WTC11 (cell line): Measurements from ENCODE around the gene CDH11. TPM values are rescaled to one million over a fixed set of nuclear protein-coding genes. Genes with fewer than 3 reads are reported as not detected.
A peak's percentile ranks its signal among the peaks of the same experiment; 100 is the strongest.

Experiments
- ATAC-seq: fragments of 200-7000 bp; cut with Tn5 transposase; 2 replicates; pipeline ENCODE4 v1.10.0; 2021; ENCODE audit warnings: mild to moderate bottlenecking, moderate library complexity
- CTCF ChIA-PET: fragments of 300-600 bp; sonication (Branson Sonifier 250); formaldehyde crosslinking; loops from one replicate; lab custom pipeline; 2021; ENCODE audit warnings: antibody characterized with exemption; lab: Charles Lee
- POLR2A ChIA-PET: fragments of 350-600 bp; sonication (Branson Sonifier 250); formaldehyde crosslinking; loops from one replicate; lab custom pipeline; 2021; ENCODE audit warnings: antibody characterized with exemption; lab: Charles Lee
- DNase-seq: peaks from one replicate; pipeline ENCODE4 v3.0.0; 2021; ENCODE audit warnings: low spot score
- H3K27ac Mint-ChIP-seq: 2 replicates; pipeline ENCODE4 v1.8.0; 2021; ENCODE audit warnings: mixed read lengths
- H3K27me3 Mint-ChIP-seq: 2 replicates; pipeline ENCODE4 v1.8.0; 2021; ENCODE audit warnings: low read depth, mild to moderate bottlenecking, moderate library complexity, mixed read lengths
- H3K36me3 Mint-ChIP-seq: 2 replicates; pipeline ENCODE4 v1.8.0; 2021; ENCODE audit warnings: mixed read lengths
- H3K4me1 Mint-ChIP-seq: 2 replicates; pipeline ENCODE4 v1.8.0; 2022; ENCODE audit warnings: mixed read lengths
- H3K4me3 Mint-ChIP-seq: 2 replicates; pipeline ENCODE4 v1.8.0; 2021; ENCODE audit warnings: mild to moderate bottlenecking, moderate library complexity, mixed read lengths
- H3K9me3 Mint-ChIP-seq: 2 replicates; pipeline ENCODE4 v1.8.0; 2021; ENCODE audit warnings: mixed read lengths
- GRHL2 ChIP-seq: fragments of 250-450 bp; sonication (Bioruptor Pico); IDR thresholded peaks from 2 replicates; pipeline ENCODE4 v1.8.0; 2022; ENCODE audit warnings: mild to moderate bottlenecking, moderate library complexity; ENCODE audit not compliant: insufficient replicate concordance, severe bottlenecking
- HMGA2 ChIP-seq: fragments of 250-450 bp; sonication (Bioruptor Pico); IDR thresholded peaks from 2 replicates; pipeline ENCODE4 v1.4.0; 2021; ENCODE audit warnings: mild to moderate bottlenecking, moderate library complexity
- IRF1 ChIP-seq: sonication (generic); formaldehyde crosslinking; IDR thresholded peaks from 2 replicates; pipeline ENCODE4 v1.8.0; 2023; ENCODE audit warnings: missing genetic modification reagents
- KAT7 ChIP-seq: sonication (generic); formaldehyde crosslinking; IDR thresholded peaks from 2 replicates; pipeline ENCODE4 v1.8.1; 2023; ENCODE audit warnings: missing genetic modification reagents, mild to moderate bottlenecking, borderline replicate concordance
- NR3C1 ChIP-seq: sonication (generic); formaldehyde crosslinking; conservative IDR thresholded peaks from 2 replicates; pipeline ENCODE4 v1.8.1; 2023; ENCODE audit warnings: low read depth, mild to moderate bottlenecking, missing genetic modification reagents
- RELA ChIP-seq: sonication (generic); formaldehyde crosslinking; IDR thresholded peaks from 2 replicates; pipeline ENCODE4 v1.8.1; 2022; ENCODE audit warnings: missing genetic modification reagents, mild to moderate bottlenecking, borderline replicate concordance
- RORB ChIP-seq: fragments of 250-450 bp; sonication (Bioruptor Pico); IDR thresholded peaks from 2 replicates; pipeline ENCODE4 v1.9.0; 2021; ENCODE audit warnings: mild to moderate bottlenecking
- SMAD3 ChIP-seq: sonication (generic); formaldehyde crosslinking; IDR thresholded peaks from 2 replicates; pipeline ENCODE4 v1.8.0; 2022; ENCODE audit warnings: missing genetic modification reagents, mild to moderate bottlenecking, borderline replicate concordance
- ZBTB43 ChIP-seq: sonication (generic); formaldehyde crosslinking; IDR thresholded peaks from 2 replicates; pipeline ENCODE4 v1.8.1; 2023; ENCODE audit warnings: mild to moderate bottlenecking, missing genetic modification reagents
- ZNF219 ChIP-seq: sonication (generic); formaldehyde crosslinking; IDR thresholded peaks from 2 replicates; pipeline ENCODE4 v1.8.0; 2023; ENCODE audit warnings: missing genetic modification reagents, mild to moderate bottlenecking, borderline replicate concordance
- total RNA-seq: library from RNA; stranded (reverse); gene quantifications from 3 replicates; pipeline ENCODE4 v1.2.3, GENCODE V29; 2021
- TF ChIP-seq, protein P1 (sequence below): sonication (generic); formaldehyde crosslinking; IDR thresholded peaks from 2 replicates; pipeline ENCODE4 v1.8.0; 2022; ENCODE audit warnings: mild to moderate bottlenecking, missing genetic modification reagents
- TF ChIP-seq, protein P2 (sequence below): sonication (generic); formaldehyde crosslinking; IDR thresholded peaks from 2 replicates; pipeline ENCODE4 v1.8.1; 2023; ENCODE audit warnings: mild to moderate bottlenecking, missing genetic modification reagents, borderline replicate concordance
- TF ChIP-seq, protein P3 (sequence below): sonication (generic); formaldehyde crosslinking; IDR thresholded peaks from 2 replicates; pipeline ENCODE4 v1.8.0; 2022; ENCODE audit warnings: mild to moderate bottlenecking, missing genetic modification reagents
- TF ChIP-seq, protein P4 (sequence below): sonication (generic); formaldehyde crosslinking; IDR thresholded peaks from 2 replicates; pipeline ENCODE4 v1.8.0; 2023; ENCODE audit warnings: missing genetic modification reagents, mild to moderate bottlenecking, borderline replicate concordance
- TF ChIP-seq, protein P5 (sequence below): sonication (generic); formaldehyde crosslinking; IDR thresholded peaks from 2 replicates; pipeline ENCODE4 v1.8.1; 2023; ENCODE audit warnings: mild to moderate bottlenecking, missing genetic modification reagents, moderate library complexity

The CDH11 gene
- total RNA-seq, 1 experiment from 2014 or later: 11.6 TPM

GRCh38 chr16:65002265-65002664, 119.6 kb downstream of the CDH11 start (continued):
- TF ChIP-seq, protein P1, sequence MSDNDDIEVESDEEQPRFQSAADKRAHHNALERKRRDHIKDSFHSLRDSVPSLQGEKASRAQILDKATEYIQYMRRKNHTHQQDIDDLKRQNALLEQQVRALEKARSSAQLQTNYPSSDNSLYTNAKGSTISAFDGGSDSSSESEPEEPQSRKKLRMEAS (CRISPR knock-in tag): no peak

DNA sequence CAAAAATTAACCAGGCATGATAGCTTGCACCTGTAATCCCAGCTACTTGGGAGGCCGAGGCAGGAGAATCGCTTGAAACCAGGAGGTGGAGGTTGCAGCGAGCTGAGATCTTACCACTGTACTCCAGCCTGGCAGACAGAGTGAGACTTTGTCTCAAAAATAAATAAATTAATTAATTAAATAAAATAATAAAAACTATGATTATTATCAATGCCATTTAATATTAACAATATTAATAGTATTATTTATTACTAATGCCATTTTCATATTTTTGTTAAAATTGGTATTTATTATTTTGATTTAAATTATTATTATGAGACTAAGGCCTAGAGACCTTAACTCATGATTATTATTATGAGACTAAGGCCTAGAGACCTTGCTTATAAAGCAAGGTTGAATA, 121.2 kb downstream of the CDH11 start:
- Mint-ChIP-seq H3K4me3 (no peak overlapping the region), H3K4me1 (peaks cover 25% of the 10 kb centered on the region), H3K27ac (no peak overlapping the region), H3K27me3 (no peaks in the 10 kb centered on the region), H3K36me3 (no peaks in the 10 kb centered on the region), H3K9me3 (no peaks in the 10 kb centered on the region)
- TF ChIP-seq, protein P2, sequence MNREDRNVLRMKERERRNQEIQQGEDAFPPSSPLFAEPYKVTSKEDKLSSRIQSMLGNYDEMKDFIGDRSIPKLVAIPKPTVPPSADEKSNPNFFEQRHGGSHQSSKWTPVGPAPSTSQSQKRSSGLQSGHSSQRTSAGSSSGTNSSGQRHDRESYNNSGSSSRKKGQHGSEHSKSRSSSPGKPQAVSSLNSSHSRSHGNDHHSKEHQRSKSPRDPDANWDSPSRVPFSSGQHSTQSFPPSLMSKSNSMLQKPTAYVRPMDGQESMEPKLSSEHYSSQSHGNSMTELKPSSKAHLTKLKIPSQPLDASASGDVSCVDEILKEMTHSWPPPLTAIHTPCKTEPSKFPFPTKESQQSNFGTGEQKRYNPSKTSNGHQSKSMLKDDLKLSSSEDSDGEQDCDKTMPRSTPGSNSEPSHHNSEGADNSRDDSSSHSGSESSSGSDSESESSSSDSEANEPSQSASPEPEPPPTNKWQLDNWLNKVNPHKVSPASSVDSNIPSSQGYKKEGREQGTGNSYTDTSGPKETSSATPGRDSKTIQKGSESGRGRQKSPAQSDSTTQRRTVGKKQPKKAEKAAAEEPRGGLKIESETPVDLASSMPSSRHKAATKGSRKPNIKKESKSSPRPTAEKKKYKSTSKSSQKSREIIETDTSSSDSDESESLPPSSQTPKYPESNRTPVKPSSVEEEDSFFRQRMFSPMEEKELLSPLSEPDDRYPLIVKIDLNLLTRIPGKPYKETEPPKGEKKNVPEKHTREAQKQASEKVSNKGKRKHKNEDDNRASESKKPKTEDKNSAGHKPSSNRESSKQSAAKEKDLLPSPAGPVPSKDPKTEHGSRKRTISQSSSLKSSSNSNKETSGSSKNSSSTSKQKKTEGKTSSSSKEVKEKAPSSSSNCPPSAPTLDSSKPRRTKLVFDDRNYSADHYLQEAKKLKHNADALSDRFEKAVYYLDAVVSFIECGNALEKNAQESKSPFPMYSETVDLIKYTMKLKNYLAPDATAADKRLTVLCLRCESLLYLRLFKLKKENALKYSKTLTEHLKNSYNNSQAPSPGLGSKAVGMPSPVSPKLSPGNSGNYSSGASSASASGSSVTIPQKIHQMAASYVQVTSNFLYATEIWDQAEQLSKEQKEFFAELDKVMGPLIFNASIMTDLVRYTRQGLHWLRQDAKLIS: no peak
- TF ChIP-seq ZBTB43 (CRISPR knock-in tag) (no peak), RELA (CRISPR knock-in tag) (no peak), KAT7 (CRISPR knock-in tag) (no peak), HMGA2 (peak; percentile 97)
- ATAC-seq (no peak), DNase-seq (no peak)
- ChIA-PET CTCF (interaction anchor here (0.6 kb wide), 1 partner anchor 133 kb away, joined by 4 read pairs; no protein-coding TSS in a partner anchor), POLR2A (no interaction called here)

DNA sequence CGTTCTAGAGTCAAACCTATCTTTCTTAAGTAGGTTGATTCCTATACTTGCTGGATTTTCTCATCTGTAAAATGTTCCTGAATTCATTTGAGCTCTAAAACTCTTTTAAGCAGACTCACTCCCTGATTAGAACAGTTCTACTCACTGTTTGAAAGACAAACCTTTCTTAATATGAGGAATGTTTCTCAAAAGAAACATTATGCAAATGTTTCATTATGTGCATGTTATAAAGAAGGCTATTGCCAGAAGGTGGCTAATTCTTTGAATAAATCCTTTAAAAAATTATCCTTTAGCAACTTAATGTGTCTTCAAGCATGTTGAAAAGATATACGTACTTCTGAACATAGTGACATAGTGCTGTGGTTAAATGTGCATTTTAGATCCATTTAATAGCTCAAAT, 124.1 kb downstream of the CDH11 start:
- ChIA-PET CTCF (no interaction called here), POLR2A (interaction anchor here (0.6 kb wide), 1 partner anchor 373 kb away, joined by 3 read pairs; no protein-coding TSS in a partner anchor)
- Mint-ChIP-seq H3K36me3 (no peaks in the 10 kb centered on the region), H3K27me3 (no peaks in the 10 kb centered on the region), H3K4me3 (no peak overlapping the region), H3K4me1 (peaks cover 25% of the 10 kb centered on the region), H3K9me3 (no peaks in the 10 kb centered on the region), H3K27ac (no peak overlapping the region)
- TF ChIP-seq IRF1 (CRISPR knock-in tag) (no peak), SMAD3 (CRISPR knock-in tag) (no peak), RORB (CRISPR knock-in tag) (no peak), NR3C1 (CRISPR knock-in tag) (no peak), GRHL2 (CRISPR knock-in tag) (no peak), ZNF219 (CRISPR knock-in tag) (no peak)
- TF ChIP-seq, protein P3, sequence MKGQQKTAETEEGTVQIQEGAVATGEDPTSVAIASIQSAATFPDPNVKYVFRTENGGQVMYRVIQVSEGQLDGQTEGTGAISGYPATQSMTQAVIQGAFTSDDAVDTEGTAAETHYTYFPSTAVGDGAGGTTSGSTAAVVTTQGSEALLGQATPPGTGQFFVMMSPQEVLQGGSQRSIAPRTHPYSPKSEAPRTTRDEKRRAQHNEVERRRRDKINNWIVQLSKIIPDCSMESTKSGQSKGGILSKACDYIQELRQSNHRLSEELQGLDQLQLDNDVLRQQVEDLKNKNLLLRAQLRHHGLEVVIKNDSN (CRISPR knock-in tag): no peak
- TF ChIP-seq, protein P4, sequence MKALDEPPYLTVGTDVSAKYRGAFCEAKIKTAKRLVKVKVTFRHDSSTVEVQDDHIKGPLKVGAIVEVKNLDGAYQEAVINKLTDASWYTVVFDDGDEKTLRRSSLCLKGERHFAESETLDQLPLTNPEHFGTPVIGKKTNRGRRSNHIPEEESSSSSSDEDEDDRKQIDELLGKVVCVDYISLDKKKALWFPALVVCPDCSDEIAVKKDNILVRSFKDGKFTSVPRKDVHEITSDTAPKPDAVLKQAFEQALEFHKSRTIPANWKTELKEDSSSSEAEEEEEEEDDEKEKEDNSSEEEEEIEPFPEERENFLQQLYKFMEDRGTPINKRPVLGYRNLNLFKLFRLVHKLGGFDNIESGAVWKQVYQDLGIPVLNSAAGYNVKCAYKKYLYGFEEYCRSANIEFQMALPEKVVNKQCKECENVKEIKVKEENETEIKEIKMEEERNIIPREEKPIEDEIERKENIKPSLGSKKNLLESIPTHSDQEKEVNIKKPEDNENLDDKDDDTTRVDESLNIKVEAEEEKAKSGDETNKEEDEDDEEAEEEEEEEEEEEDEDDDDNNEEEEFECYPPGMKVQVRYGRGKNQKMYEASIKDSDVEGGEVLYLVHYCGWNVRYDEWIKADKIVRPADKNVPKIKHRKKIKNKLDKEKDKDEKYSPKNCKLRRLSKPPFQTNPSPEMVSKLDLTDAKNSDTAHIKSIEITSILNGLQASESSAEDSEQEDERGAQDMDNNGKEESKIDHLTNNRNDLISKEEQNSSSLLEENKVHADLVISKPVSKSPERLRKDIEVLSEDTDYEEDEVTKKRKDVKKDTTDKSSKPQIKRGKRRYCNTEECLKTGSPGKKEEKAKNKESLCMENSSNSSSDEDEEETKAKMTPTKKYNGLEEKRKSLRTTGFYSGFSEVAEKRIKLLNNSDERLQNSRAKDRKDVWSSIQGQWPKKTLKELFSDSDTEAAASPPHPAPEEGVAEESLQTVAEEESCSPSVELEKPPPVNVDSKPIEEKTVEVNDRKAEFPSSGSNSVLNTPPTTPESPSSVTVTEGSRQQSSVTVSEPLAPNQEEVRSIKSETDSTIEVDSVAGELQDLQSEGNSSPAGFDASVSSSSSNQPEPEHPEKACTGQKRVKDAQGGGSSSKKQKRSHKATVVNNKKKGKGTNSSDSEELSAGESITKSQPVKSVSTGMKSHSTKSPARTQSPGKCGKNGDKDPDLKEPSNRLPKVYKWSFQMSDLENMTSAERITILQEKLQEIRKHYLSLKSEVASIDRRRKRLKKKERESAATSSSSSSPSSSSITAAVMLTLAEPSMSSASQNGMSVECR: no peak
- TF ChIP-seq, protein P5, sequence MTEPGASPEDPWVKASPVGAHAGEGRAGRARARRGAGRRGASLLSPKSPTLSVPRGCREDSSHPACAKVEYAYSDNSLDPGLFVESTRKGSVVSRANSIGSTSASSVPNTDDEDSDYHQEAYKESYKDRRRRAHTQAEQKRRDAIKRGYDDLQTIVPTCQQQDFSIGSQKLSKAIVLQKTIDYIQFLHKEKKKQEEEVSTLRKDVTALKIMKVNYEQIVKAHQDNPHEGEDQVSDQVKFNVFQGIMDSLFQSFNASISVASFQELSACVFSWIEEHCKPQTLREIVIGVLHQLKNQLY (CRISPR knock-in tag): no peak
- DNase-seq (no peak), ATAC-seq (no peak)
